Activated CD4-positive, alpha-beta T cell treated with anti-CD3 and anti-CD28 coated beads for 1 hour (primary cell): Measurements from ENCODE around the gene MFSD6.
"Not testable (repeated sequence)": the region's sequence is repeated elsewhere in the genome, so short reads cannot be mapped to it uniquely, and the experiment has no call there.

Experiments
- DNase-seq: peaks from one replicate; pipeline ENCODE4 v3.0.0-alpha.2; 2020

MFSD6 gene

DNA sequence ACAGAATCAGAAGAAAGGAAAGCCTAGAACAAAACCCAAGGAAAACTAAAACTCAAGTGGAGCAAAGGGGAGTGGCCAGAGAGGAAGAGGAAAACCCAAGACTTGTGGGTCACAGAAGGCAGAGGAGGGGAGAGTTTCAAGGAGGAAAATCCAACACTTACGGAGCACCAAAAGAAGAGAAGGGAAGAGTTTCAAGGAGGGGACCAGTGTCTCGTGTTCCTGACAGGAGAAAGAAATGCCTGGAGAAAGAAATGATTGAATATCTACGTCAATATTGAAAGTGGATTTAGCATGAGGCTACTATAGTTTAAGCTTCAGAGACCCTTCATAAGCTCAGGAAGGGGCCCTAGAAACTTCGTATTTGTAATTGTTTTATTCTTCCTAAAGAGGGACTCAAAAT, 1.4 kb upstream of the MFSD6 start:
- no peak for DNase-seq

DNA sequence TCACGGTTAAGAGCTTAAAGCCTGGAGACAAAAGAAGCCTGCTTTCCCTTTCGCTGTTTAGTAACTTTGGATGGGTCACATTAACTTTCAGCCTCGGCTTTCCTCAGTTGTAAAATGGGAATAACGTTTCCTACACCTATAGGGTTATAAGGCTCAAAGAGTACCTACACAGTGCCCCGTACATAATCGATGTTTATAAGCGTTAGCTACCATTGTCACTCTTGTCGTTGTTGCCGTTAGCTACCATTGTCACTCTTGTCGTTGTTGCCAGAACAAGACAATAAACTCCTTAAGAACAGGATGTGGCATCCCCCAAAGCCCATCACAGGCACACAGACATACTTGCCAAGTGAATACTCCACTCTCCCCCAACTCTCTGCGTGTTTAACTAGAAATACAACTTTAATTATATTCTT, 901 bp upstream of the MFSD6 start:
- DNase-seq = no peak

DNA sequence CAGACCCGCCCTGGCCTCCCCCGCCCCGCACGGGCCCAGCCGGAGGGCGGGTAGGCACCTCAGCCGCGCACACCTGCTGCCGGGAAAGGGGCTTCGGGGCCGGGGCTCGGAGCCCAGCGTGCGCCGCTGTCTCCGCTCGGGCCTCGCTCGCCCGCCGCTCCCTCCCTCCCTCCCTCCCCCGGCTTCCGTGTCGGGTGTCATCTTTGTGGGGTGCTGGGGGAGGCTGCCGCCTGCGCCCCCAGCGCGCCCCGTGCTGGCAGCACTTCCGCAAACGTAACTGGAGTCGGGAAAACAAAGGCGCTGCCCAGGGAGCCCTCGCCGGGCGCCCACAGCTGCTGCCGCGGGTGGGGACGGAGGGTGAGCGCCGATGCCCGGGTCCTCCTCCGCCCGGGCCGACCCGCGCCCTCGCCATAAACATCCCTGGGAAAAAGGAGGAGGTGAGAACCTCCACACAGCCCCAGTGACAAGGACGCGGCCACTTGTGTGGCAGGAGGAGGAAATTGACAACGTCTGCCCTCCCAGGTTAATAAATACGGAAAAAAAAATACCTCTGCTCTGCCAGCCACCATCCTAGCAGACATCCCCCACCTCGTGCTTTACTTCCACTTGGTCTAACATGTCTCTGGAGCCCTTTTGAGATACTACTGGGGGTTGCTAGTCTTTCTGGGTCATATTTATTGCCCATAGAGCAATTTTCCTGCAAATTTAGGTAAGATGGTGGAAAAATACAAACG, 550 bp downstream of the MFSD6 start:
- peak; percentile 59 for DNase-seq

DNA sequence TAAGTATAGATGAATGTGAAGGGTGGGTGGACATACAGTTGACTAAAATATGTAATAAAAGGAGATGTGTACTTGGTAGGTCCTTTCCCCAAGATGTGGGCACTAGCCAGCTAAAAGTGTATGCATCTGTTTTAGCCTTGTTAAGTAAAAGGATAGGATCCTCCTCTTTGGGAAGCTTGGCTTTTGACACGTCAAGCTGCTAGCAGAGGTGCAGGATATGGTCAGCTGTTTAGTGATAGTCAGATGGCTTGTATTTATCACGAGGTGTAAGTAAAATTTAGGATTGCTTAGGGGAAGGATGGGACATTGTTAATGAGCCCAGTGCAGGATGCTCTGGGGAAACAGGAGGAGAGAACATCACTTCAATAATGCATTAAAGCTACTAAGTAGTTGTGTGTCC, 1.5 kb downstream of the MFSD6 start:
- DNase-seq = no peak

DNA sequence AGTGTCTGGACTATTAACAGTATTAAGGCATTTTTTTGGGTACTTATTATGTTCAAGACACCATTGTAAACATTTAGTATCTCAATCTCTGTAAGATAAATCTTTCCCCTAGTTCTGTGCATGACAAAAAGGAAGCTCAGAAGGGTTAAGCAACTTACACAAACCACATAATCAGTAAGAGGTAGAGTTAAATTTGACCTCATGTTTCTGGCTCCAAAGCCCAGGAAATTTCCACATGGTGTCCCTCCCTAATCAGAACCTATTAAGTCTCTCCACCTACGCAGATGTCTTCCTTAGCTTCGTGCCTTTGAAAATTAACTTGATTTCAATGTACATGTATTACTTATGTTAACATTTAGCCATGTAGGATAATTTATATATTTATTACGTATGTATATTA, 2.0 kb downstream of the MFSD6 start:
- DNase-seq = no peak

DNA sequence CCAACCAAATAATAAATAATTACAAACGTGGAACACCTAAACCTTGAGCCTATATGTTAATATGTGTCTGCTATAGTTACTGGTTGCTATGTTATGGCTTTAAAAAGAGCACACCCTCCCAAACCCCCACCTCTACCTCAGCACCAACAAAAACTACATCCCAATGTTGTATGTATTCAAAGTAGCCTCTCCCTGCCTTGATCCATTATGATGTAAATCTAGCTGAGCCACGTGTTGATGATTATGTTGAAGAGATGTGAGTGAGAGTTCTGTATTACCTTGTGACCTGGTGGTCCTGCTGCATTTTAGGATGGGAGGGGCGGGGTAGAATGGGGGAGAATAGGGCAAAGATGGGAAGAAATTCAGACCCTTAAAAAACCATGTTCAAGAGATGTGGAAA, 4.8 kb downstream of the MFSD6 start:
- DNase-seq = no peak

DNA sequence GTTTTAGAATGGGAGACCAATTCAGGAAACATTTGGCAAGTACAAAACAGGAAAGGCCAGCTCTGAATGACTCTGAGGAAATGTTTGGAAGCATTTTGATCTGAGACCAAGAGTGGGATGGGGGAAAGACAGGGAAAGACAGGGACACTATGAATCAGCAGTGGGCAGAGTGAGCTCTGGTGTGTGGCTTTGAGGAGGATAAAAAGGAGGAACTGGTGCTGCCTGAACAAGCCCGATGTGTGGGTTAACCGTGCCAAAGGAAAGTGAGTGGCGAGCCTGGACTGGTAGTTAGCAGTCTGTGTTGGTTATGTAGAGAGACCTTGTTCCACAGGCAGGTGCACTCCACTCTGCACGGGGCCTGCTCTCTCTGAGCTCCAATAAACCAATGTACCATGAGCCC, 5.3 kb downstream of the MFSD6 start:
- no peak for DNase-seq

DNA sequence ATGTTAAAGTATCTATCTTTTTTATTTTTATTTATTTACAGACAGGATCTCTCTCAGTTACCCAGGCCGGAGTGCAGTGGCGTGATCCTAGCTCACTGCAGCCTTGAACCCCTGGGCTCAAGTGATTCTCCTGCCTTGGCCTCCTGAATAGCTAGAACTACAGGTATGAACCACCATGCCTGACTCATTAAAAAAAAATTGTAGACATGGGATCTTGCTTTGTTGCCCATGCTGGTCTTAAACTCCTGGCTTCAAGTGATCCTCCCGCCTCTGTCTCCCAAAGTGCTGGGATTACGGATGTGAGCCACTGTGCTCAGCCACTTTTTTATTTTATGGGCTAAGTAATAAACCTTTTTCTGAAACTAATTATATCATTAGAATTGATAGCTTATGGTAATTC, 7.1 kb downstream of the MFSD6 start:
- no peak for DNase-seq

DNA sequence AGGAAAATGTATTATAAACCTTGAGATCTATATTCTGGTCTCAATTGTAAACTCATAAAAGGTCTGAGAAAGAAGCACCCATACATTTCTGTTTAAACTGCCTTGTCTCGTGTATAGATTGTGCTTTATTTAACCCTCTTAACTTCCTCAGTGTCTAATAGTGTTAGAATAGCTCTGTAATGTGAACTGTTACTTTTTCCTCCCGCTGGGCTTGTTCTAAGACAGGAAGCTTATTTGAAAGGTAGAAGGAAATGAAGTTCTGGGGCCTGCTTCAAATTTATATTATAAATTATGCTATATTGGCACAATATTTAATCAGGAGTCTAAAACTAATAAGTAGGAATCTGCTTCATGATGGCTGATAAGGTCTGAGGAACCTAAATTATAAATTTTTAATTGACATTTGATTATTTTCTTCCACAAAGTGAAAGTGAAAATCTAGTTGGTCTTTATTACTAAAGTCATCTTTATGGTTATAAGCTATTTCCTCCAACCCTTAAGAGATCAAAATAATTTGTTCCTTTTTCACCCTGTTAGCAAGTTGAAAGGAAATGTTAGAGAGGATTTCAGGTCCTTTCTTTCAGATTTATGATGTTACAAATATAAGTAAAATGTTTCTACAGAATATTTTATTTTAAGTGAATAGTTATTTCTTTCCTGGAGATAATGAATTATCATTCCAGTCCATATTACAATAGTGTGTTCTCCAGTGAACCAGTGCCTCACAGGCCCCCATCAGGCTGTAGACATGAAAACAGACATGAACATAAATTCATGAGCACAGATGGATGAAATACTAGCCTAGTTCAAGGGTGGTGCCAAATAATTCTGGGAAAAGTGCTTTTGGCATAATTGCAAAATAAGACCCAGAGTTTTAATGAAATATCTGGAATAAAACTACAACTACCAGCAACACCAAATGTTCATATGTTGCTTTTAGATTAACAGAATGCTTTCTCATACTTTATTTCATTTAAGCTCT, 7.9 kb downstream of the MFSD6 start:
- DNase-seq = no peak

DNA sequence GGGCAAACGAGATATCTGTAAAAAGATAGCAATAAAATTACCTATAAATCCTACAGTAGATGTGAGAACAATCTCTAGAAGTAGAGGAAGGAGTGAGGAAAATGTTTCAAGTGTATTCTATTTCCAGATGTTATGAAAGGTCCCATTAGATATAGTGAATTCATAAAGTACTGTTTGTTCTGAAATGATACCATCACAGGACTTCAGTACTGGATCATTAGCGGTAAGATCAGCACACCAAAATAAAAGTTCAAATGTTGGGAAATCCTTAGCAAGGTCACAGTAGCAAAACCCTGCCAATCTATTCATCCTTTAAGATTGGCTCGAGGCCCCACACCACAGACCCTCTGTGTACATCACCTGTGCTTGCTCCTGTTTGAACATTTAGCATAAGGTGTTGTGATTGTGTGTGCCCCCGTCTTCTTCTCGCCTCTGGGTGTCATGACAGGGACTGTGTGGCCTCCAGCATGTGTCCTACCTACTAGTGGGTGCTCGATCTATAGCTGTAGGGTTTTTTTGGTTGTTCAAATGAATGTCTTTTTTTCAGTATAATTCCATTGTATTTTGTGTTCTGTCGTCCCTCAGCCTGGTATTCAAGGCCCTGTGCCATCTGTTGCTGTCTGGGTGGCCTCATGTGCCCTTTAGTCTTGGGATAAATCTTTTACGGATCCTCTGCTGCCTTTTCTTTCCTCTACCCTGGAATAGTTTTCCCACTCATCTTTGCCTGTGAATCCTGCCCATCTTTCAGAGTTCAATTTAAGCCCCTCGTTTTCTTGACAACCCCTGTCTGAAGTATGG, 9.1 kb downstream of the MFSD6 start:
- no peak for DNase-seq

DNA sequence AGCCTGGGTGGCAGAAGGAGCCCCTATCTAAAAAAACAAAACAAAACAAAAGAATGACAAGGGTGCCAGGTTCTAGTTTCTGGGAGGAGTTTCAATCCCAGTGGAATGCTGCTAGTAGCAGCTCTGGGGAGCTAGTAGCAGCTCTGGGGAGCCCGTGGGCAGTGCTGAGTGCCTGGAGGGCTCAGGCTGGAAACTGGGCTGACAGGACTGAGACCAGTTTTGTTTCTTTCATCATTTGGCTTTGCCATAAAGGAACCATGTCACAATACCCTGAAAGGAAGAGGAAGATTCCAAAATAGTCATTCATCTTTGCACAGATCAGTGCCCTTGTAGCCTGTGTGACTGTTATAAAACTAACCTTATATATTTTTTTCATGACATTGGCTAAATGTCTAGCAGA, 10.6 kb downstream of the MFSD6 start:
- no peak for DNase-seq

DNA sequence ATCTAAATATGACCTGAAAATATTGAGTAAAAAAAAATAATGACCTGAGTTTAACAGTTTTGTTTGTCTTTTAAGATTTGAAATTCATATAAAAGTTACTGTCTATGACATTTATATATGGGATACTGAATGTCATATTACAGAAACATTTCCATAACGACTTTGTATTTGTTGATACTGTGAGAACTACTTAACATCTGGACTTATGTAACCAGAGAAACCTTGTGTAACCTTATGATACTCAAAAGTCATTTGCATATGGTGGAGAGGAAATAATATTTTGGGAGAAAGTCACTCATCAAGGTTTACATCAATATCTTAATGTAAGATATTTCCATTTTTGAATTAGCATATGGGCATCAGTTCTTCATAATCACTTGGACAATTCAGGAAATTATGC, 12.6 kb downstream of the MFSD6 start:
- no peak for DNase-seq

DNA sequence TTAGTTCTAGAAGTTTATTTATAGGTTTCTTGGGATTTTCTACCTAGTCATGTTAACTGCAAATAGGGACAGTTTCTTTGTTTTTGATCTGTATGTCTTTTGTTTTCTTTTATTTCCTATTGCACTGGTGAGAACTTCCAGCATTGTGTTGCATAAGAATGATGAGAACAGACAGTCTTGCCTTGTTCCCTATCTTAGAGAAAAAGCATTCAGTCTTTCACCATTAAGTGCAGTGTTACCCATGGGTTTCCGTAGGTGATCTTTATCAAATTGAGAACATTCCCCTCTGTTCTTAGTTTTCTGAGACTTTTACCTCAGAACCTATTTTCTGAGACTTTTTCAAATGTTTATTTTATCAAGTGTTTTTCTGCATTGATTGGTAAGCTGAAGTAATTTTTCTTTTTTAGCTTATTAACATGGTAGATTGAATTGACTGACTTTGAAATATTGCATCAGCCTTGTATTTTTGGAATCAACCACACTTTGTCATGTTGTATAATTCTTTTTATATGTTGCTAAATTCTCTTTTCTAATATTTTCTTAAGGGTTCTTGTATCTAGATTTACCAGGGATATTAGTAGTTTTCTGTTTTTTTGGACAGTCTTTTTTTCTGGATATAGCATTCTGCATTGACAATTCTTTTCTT, 17.2 kb downstream of the MFSD6 start:
- no peak for DNase-seq

DNA sequence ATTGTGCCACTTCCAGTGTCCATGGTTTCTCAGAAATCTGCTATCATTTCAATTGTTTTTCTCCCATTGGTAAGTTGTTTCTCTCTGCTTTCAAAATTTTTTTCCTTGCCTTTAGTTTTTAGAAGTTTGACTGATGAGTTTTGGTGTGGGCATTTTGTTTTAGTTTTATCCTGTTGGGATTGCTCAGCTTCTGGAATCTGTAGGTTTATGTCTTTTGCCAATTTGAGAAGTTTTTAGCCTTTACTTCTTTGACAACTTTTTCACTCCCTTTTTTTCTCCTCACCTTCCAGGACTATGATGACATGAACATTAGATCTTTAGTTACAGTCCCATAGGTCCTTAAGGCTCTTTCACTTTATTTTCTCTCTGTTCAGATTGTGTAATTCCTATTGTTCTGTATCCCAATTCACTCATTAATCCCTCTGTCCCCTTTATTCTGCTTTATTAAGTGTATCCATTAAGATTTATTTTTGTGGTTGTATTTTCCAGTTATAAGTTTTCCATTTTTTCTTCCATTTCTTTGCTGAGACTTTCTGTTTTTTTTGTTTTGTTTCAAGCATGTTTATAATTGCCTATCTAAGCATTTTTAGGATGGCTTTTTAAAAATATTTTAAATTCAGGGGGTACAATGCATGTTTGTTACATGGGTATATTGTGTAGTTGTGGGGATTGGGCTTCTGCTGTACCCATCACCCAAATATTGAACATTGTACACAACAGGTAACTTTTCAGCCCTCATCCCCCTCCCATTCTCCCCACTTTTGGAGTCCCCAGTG, 17.9 kb downstream of the MFSD6 start:
- no peak for DNase-seq

DNA sequence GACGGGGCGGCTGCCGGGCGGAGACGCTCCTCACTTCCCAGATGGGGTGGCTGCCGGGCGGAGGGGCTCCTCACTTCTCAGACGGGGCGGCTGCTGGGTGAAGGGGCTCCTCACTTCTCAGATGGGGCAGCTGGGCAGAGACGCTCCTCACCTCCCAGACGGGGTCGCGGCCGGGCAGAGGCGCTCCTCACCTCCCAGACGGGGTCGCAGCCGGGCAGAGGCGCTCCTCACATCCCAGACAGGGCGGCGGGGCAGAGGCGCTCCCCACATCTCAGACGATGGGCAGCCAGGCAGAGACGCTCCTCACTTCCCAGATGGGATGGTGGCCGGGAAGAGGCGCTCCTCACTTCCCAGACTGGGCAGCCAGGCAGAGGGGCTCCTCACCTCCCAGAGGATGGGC, 22.7 kb downstream of the MFSD6 start:
- not testable (repeated sequence) for DNase-seq

DNA sequence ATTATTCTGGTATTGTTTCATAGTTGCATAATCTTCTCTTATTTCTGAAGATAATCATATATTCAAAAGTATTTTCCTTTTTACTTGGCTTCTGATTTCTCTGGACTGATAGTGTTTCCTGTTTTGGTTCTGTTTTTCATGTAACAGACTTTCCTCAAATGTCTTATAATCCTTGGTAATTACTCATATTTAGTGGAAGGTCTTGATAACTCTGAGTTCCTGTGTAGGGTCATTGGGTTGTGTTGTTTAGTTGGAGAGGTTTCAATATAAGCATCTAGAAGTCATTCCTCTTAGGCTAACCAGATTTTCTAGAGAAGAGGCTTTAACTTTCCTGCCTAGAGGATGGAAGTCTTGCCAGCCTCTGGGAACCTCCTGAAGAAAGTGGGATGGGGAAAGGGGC, 23.8 kb downstream of the MFSD6 start:
- DNase-seq = no peak

DNA sequence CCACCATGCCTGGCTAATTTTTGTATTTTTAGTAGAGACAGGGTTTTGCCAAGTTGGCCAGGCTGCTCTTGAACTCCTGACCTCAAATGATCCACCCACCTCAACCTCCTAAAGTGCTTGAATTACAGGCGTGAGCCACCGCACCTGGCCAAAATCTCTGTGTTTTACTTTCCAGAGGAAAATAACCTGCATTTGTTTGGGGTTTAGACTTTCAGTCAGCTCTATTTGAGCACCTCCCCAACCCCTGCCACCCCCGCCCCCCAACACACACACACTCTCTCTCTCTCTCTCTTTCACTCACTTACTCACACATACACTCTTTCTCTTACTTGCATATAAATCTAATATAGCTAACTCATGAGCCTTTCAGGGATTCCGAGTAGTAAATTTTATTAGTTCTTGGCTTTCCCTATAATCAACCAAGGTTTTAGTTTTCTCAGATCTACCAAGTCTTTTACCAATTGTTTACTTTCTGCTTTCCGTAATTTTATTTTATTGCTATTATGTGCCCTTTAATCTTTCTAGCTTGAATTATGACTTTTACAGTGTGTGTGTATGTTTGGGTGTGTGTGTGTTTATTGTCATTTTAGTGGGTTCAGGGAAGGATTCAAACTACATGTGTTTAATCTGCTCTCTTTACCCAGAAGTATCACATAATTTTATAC, 24.5 kb downstream of the MFSD6 start:
- no peak for DNase-seq

DNA sequence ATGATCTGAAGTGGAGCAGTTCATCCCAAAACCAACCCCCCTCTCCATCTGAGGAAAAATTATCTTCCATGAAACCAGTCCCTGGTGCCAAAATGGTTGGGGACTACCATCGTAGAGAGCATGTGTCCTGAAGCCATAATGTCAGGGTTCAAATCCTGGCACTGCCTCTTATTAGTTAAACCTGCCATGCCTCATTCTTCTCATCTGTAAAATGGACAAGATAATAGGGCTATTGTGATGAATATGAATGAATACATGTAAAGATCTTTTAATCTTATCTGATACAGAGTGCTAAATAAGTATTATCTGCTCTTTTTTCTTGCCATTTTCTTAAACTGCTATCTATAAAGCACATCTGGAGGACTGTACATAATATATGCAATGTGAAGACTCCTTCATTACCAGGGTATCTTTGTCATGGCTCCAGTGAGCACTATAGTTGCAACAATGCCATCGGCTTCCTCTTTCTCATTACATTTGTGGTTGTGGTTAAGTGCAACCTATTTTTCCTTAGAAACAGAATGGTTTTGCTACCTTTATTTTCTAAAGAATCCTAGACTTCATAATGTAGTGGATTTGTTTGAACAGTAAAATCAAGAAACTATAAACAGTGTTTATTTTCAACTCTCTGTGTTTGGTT, 27.0 kb downstream of the MFSD6 start:
- no peak for DNase-seq

DNA sequence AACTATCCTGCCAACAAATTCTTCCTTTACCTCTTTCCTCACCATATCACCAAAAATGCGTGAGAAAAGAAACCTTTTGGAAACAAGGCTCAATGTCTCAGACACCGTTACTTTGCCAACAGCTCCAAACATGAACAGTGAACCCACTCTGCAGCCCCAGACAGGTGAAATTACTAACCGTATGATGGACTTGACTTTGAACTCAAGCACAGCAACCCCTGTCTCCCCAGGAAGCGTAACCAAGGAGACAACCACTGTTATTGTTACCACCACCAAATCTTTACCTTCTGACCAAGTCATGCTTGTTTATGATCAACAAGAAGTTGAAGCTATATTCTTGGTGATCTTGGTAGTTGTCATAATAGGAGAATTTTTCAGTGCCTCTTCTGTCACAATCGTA, 28.4 kb downstream of the MFSD6 start:
- DNase-seq = no peak

DNA sequence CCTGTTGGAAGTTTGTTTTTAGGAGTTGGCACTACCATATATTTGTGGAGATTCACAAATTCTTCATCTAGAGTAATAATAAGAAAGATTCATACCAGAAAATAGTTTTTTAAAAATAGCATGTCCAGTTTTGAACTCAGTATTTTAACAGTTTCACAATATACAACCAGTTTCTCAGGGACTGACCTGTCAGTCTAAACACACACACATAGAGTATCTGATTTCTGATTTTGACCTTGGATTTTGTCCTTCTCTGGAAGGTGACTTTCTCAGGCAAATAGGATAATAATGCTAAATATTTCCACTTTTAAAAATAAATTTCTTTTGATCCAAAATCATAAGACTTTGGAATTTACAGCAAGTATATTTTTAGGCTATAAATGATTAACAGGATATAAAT, 32.0 kb downstream of the MFSD6 start:
- DNase-seq = no peak

DNA sequence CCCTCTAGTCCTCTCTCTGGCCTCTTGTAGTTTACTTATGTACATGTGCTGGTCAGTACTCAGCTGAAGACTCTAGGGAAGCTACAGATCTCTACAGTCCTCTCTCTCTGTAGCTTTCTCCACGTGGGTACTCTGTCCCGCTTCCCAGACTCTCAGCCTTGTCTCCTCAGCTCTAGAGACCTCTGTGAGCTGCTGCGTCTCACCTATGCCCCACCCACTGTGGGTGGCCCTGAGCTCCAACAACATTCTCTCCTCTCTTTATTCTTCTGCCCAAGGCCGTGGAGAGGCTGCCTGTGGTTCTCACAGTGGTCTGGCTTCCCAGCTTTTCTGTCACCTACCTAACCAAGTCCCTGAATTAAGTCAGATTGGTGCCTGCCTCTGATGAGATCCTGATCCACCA, 33.4 kb downstream of the MFSD6 start:
- DNase-seq = no peak
